HEK293 (cell line): ENCODE data around the gene LRRFIP1.

Experiments
- OSR2 ChIP-seq: fragments of 450-650 bp; formaldehyde crosslinking; IDR thresholded peaks from 2 replicates; pipeline ENCODE4 v1.5.1; 2016; ENCODE audit warnings: missing biosample characterization, missing genetic modification characterization
- ZNF843 ChIP-seq: fragments of 450-650 bp; formaldehyde crosslinking; IDR thresholded peaks from 2 replicates; pipeline ENCODE4 v1.5.1; 2016; ENCODE audit warnings: missing biosample characterization, missing genetic modification characterization

- TF ChIP-seq OSR2 (tag by site-specific recombination) (no peak), ZNF843 (tag by site-specific recombination) (no peak)
Observed at GRCh38 chr2:237664151-237664550, 36.8 kb downstream of the LRRFIP1 start.
